HG02981 (cell line): ENCODE results near the gene UGT1A9.
"Not testable (repeated sequence)": the region's sequence is repeated elsewhere in the genome, so short reads cannot be mapped to it uniquely, and the experiment has no call there.

ENCODE experiments used
- ATAC-seq: cut with Tn5 transposase; IDR thresholded peaks from one replicate; pipeline ENCODE4 v1.9.1; 2021; ENCODE audit warnings: mild to moderate bottlenecking, moderate library complexity; ENCODE audit not compliant: unreplicated experiment

Gene UGT1A9

DNA sequence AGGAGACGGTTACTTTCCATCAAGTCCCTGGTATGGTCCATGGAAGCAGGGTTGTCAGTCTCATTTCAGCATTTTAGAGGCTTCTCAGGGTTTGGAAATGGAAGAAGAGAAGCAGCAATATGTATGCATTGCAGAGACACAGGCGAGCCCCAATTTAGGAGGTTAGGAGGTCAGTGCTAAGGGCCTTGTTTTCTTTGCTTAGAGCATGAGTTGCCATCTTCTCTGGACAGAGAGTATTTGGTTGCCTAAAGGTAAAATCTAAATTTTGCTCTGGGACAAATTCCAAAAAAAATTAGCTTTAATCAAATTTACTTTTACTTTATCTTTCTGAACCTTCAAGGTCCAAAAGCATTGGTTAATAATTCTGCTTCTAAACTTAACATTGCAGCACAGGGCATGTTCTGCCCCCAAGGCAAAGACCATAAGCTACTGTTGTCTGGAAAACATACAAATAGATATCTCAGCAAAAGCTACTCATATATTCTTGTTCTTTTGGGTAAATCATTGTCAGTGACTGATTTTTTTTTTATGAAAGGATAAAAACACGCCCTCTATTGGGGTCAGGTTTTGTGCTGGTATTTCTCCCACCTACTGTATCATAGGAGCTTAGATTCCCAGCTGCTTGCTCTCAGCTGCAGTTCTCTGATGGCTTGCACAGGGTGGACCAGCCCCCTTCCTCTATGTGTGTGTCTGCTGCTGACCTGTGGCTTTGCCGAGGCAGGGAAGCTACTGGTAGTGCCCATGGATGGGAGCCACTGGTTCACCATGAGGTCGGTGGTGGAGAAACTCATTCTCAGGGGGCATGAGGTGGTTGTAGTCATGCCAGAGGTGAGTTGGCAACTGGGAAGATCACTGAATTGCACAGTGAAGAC is at the start of gene UGT1A9:
Gene UGT1A9, plus strand, starts transcription at position 609 of the 872 bp plus-strand sequence. Its CDS starts 37 bp downstream, at position 646.
- ATAC-seq: no peak

- ATAC-seq: no peak
Measured at GRCh38 chr2:233627331-233628025, 44.2 kb upstream of the UGT1A9 start.

GRCh38 chr2:233636306-233636705 is 35.4 kb upstream of the UGT1A9 start, which contains the start of gene UGT1A10:
Gene UGT1A10 (plus strand): TSS chr2:233636448. CDS start chr2:233636523, 75 bp downstream.
- not testable (repeated sequence) for ATAC-seq

DNA sequence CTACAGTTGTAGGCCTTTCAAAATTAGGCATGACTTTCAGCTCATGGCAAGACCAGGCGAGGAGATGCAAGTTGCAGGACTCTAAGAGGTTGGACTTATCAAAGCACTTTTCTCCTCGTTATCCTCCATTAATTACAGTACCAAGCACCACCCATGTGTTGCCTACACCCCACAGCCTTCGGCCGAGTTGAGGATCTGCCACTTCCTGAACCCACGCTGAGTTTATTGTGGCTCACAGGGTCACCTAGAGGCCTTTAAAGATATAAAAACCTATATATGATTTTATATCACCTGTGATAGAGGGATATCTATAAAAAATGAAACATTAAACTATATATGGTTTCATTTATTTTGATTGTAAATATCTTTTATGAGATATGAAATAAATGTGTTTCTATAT is 32.9 kb upstream of the UGT1A9 start:
- ATAC-seq: no peak

GRCh38 chr2:233639860-233640259 is 31.8 kb upstream of the UGT1A9 start:
- ATAC-seq: no peak

- no peak for ATAC-seq
Measured at GRCh38 chr2:233643128-233643527, 28.6 kb upstream of the UGT1A9 start.

GRCh38 chr2:233646033-233646432 is 25.7 kb upstream of the UGT1A9 start:
- ATAC-seq: not testable (repeated sequence)

DNA sequence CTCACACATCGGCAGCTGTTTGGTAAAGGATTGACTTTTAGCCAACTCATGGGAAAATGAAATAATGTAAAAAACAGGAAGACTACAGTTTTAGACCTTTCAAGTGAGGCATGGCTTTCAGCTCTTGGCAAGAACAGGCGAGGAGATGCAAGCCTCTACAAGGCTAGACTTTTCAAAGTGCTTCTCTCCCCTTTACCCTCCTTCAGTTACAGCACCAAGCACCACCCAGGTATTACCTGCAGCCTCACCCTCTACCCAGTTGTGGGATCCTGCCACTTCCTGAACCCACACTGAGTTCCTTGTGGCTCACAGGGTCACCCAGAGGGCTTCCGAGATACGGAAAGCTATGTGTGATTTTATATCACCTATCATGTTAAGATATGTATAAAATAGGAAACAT is 20.7 kb upstream of the UGT1A9 start:
- no peak for ATAC-seq

DNA sequence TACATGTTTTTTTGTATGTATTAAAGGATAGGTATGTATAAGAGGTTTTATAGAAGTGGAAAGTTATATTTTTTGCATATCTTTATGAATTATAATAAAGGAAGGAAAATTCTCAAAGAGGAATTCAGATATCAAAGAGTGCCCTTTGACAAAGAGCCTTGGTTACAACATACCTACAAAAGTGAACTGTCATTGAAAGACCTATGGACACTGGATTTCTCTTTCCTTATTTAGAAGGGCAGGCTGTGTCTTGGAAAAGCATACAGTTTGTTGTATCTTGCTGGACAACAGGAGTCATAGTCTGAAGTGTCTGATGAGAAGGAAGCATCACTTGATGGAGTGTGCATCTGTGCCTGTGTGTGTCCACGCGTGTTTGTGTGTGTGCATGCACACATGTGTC is 20.3 kb upstream of the UGT1A9 start:
- no peak for ATAC-seq

DNA sequence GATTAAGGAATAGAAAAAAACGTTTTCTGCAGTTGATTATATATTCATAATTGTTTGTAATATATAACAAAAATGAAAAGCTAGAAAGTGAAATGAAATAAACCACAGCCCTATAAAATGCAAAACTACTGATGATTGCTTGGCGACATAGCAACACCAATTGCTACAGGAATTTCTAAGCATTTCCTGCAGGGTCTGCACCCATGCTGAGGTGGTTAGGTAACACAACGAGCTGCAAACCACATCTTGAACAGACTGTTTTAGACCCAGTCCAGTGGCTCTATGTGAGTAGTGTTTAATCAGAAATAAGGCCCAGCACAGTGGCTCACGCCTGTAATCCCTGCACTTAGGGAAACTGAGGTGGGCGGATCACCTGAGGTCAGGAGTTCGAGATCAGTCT is 17.2 kb upstream of the UGT1A9 start:
- no peak for ATAC-seq

- no peak for ATAC-seq
Measured at GRCh38 chr2:233655043-233655442, 16.7 kb upstream of the UGT1A9 start.

DNA sequence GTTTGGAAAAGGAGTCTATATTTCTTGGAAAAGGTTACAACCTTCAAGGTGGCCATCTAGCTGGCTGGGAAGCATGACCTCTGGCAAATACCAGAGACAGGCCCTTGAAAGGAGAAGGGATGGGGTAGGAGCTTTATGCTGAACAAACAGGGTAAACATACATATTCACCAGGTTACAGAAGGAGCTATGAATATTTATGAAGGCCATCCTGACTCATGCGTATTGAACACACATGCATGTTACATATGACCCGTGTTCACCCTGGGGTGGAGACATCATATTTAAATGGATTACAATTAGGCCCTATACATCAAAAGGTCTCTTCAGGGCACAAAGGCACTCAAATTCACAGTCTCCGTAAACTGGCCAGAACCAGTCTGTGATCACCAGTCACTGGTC is 15.8 kb upstream of the UGT1A9 start:
- not testable (repeated sequence) for ATAC-seq

GRCh38 chr2:233656443-233656842 is 15.3 kb upstream of the UGT1A9 start:
- no peak for ATAC-seq

- ATAC-seq: no peak
Measured at GRCh38 chr2:233658610-233659009, 13.1 kb upstream of the UGT1A9 start.

- ATAC-seq: no peak
Measured at GRCh38 chr2:233663911-233664310, 7.8 kb upstream of the UGT1A9 start.

DNA sequence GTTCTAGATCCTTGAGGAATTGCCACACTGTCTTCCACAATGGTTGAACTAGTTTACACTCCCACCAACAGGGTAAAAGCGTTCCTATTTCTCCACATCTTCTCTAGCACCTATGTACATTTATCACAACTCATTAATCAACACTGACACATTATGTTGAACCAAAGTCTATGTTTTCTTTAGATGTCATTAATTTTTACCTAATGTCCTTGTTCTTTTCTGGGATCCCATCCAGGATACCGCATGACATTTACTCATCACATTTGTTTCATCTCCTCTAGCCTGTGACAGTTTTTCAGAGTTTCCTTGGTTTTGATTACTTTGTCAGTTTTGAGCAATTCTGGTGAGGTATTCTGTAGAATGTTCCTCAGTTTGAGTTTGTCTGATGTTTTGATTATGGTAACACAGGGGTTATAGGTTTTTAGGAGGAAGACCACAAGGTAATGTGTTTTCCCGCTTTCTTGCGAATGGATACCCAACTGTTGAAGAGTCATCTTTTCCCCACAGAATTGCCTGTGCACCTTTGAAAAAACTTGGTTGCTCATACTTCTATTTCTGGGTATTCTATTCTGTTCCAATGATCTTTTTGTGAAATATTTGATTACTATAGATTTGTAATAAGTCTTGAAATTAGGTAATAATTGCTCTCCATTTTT is 3.0 kb upstream of the UGT1A9 start:
- ATAC-seq: no peak

- no peak for ATAC-seq
Measured at GRCh38 chr2:233672886-233673285, 1.2 kb downstream of the UGT1A9 start.

DNA sequence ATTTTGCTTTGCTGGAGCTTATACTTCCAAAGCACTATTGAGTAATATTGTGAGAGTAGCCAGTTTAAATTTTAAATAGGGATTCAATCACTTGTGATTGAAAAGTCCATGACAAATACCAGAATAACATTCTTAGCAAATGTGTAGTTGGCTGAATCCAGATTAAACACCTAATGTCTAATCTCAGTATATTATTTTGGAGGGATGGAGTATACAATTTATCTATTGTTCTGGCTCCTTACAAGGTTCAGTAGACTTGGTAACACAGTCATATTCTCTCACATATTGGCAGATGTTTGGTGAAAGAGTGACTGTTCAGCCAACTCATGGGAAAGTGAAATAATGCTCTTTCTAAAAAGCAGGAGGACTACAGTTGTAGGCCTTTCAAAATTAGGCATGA is 2.2 kb downstream of the UGT1A9 start:
- ATAC-seq: no peak

- ATAC-seq: no peak
Measured at GRCh38 chr2:233674314-233674713, 2.6 kb downstream of the UGT1A9 start.

- no peak for ATAC-seq
Measured at GRCh38 chr2:233674995-233675394, 3.3 kb downstream of the UGT1A9 start.

- no peak for ATAC-seq
Measured at GRCh38 chr2:233676046-233676445, 4.3 kb downstream of the UGT1A9 start.

GRCh38 chr2:233679196-233679595 is 7.5 kb downstream of the UGT1A9 start:
- no peak for ATAC-seq
